Fibroblast of skin of right biceps (primary cell): ENCODE measurements around the gene RPRD1A.
A peak's percentile ranks its signal among the peaks of the same experiment; 100 is the strongest.
"Not testable (repeated sequence)": the region's sequence is repeated elsewhere in the genome, so short reads cannot be mapped to it uniquely, and the experiment has no call there.

ENCODE experiments used
- DNase-seq: peaks from one replicate; pipeline ENCODE4 v3.0.0-alpha.2; 2013

RPRD1A gene

DNA sequence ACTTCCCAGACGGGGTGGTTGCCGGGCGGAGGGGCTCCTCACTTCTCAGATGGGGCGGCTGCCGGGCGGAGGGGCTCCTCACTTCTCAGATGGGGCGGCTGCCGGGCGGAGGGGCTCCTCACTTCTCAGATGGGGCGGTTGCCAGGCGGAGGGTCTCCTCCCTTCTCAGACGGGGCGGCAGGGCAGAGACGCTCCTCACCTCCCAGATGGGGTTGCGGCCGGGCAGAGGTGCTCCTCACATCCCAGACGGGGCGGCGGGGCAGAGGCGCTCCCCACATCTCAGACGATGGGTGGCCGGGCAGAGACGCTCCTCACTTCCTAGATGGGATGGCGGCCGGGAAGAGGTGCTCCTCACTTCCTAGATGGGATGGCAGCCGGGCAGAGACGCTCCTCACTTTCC lies 10.4 kb upstream of the RPRD1A start:
- not testable (repeated sequence) for DNase-seq

DNA sequence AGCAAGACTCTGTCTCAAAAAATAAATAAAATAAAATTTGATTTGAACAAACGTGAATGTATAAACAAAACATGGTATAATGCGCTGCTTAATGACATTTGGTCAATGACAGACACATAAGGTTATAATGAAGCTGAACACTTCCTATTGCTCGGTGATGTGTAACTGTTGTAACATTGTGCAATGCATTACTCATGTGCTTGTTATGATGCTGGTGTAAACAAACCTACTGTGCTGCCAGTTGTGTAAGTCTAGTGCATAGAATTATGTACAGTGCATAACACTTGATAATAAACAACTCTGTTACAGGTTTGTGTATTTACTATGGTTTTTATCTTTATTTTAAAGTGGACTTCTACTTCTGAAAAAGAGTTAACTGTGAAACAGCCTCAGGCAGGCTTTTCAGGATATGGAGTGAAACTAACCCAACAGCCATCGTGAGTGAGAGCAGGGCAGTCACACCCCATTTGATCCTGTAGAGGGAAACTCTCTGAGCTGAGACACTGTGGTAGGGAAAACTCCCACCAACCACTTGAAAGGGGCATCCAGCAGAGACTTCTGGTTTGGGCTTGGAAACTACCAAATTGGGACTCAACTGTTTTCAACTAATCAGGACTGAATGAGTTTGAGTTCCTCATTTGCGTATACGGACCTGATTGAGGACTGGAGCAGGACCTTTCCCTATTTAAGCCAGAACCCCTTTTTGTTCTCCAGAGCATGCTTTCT lies 8.7 kb upstream of the RPRD1A start:
- DNase-seq: peak; percentile 54

DNA sequence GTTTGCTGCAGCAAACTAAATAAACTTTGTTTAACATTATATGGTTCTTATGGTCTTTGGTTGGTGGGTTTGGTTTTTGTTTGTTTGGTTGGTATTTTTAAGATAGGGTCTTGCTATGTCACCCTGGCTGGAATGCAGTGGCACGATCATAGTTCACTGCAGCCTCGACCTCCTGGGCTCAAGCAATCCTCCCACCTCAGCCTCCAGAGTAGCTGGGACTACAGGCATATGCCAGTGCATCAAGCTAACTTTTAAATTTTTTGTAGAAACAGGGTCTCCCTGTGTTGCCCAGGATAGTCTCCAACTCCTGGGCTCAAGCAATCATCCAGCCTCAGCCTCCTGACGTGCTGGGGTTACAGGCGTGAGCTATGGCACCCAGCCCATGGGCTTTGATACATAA lies 7.1 kb upstream of the RPRD1A start:
- DNase-seq: no peak

DNA sequence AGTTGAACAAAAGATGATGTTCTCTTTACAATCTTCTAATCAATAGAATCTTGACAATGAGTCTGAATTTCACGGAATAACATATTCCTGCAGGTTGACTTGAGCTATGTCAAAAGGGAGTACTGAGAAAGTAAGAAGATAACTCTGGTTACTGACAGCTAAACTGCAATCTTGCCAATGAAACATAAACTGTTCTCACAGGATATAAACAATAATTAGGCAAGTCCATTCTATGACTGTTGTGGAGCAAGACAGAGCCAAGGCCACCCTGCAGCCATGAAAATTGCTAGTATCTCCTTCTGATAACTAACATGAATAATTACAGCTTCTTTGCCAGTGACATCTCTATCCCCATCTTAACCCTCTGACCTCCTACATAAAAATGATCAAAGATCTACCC lies 6.3 kb upstream of the RPRD1A start:
- DNase-seq: no peak

DNA sequence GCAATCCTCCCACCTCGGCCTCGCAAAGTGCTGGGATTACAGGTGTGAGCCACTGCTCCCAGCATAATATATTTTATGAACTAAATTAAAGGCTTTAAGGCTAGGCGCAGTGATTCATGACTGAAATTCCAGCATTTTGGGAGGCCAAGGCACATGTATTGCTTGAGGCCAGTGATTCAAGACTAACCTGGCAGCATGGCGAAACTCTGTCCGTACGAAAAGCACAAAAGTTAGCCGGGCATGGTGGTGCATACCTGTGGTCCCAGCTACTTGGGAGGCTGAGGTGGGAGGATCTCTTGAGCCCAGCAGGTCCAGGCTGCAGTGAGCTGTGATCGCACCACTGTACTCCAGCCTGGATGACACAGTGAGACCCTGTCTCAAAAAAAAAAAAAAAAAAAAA lies 5.0 kb upstream of the RPRD1A start:
- DNase-seq: not testable (repeated sequence)

DNA sequence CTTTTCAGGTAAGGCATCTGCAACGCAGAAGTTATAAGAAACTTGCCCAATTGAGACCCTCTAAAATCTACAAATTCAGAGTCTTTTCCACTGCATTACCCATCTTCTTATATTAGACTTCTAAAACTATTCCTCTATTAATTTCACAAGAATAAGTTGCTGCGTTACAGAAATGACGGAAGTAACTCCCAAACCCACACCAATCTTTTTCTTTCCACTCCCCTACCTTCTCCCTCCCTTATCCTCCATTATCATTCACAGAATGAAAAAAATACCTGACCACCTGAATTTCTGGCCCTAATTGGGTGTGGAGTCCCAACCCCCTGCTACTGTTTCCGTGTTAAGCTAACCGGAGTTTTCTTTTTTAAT lies 689 bp downstream of the RPRD1A start:
- DNase-seq: no peak

DNA sequence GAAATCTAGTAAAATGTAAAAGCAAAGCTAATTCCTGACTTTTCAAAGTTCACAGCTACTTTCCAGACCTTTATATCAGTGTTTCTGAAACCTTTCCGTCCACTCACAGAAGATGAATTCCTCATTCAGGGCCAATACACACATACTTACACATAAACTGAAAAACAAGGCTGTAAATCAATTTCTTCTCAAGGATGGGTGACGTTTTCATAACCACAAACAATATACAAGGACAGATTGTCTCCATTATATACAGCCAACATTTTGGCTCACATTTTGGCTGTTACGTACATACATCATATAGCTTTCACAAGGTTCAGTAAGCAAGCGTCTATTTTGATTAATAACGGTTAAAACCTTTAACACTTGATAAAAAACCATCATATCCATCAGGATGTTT lies 1.4 kb downstream of the RPRD1A start:
- DNase-seq: peak; percentile 41

DNA sequence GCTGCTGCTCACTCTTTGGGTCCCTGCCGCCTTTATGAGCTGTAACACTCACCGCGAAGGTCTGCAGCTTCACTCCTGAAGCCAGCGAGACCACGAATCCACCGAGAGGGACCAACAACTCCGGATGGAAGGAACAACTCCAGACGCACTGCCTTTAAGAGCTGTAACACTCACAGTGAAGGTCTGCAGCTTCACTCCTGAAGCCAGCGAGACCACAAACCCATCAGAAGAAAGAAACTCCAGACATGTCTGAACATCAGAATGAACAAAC lies 2.6 kb downstream of the RPRD1A start:
- not testable (repeated sequence) for DNase-seq

DNA sequence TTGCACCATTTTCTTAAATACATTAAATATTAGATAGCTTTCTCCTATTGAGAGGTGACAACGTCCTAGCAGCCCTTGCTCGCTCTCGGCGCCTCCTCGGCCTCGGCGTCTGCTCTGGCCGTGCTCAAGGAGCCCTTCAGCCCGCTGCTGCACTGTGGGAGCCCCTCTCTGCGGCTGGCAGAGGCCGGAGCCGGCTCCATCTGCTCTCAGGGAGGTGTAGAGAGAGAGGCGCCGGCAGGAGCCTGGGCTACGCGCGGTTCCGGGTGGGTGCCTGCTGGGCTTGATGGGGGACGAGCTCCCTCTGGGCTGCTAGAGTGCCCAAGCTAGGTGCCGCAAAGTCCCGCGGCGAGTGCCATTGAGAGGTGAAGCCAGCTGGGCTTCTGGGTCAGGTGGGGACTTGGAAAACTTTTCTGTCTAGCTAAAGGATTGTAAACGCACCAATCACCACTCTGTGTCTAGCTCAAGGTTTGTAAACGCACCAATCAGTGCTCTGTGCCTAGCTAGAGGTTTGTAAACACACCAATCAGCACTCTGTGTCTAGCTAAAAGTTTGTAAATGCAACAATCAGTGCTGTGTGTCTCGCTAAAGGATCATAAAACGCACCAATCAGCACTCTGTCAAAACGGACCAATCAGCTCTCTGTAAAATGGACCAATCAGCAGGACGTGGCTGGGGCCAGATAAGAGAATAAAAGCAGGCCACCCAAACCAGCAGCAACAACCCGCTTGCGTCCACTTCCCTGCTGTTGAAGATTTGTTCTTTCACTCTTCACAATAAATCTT lies 3.1 kb downstream of the RPRD1A start:
- DNase-seq: no peak

DNA sequence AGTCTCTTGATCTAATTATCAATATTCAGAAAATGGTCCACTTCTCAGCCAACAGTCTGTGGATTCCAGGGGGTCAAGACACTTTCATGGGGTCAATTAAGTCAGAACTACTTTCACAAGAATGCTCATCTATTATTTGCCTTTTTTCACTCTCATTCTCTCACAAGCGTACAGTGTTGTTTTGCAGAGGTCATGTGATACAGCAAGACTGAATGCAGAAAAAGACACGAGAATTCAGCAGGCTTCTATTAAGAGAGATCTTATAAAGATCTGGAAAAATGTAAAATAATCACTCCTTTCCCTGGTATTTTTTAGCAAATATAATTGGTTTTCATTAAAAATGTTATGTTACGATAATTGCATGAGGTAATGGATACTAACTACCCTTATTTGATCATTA lies 8.7 kb downstream of the RPRD1A start:
- DNase-seq: no peak

DNA sequence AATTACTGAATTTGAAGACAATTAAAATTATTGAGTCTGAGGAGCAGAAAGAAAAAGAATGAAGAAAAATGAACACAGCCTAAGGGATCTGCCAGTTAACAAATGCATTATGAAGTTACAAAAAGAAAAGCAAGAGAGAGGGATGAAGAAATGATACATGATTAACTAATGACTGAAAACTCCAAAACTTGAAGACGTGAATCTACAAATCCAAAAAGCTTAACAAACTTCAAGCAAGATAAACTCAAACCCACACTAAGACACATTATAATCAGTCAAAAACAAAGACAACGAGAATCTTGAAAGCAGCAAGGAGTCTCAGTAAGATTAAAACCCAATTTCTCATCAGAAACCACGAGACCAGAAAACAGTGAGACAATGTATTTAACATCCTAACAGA lies 15.6 kb downstream of the RPRD1A start:
- DNase-seq: no peak

DNA sequence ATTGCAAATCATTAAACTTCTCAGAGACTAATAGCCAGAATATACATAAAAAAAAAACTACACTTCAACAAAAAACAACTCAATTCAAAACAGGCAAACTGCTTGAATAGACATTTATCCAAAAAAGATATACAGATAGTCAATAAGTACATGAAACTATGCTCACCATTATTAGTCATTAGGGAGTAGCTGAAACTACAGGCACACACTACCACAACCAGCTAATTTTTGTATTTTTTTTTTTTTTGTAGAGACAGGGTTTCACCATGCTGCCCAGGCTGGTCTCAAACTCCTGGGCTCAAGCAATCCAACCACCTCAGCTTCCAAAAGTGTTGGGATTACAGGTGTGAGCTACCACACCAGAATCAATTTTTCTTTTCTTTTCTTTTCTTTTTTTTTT lies 16.9 kb downstream of the RPRD1A start:
- DNase-seq: no peak

DNA sequence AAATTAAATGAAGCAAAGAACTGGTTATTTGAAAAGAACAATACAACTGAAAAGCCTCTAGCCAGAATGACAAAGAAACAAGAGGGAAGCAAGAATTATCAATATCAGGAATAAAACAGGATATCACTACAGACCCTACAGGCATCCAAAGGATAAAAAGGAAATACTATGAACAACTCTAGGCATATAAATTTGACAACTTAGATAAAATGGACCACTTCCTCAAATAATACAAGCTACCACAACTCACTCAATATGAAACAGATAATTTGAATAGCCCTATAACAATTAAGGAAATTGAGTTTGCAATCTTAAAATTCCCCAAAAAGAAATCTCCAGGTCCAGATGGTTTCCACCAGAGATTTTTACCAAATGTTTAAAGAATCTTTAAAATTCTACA lies 19.8 kb downstream of the RPRD1A start:
- DNase-seq: no peak

DNA sequence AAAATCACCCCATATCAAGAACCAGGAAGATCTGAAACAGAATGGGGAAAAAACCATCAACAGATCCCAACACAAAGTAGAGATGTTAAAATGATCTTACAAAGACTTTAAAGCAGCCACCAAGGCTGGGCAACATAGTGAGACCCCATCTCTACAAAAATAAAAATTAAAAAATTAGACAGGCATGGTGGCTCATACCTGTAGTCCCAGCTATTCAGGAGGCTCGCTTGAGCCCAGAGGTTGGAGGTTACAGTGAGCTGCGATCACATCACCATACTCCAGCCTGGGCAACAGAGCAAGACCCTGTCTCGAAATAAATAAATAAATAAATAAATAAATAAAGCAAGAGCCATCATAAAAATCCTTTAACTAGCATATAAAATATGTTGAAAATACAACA lies 20.5 kb downstream of the RPRD1A start:
- no peak for DNase-seq

DNA sequence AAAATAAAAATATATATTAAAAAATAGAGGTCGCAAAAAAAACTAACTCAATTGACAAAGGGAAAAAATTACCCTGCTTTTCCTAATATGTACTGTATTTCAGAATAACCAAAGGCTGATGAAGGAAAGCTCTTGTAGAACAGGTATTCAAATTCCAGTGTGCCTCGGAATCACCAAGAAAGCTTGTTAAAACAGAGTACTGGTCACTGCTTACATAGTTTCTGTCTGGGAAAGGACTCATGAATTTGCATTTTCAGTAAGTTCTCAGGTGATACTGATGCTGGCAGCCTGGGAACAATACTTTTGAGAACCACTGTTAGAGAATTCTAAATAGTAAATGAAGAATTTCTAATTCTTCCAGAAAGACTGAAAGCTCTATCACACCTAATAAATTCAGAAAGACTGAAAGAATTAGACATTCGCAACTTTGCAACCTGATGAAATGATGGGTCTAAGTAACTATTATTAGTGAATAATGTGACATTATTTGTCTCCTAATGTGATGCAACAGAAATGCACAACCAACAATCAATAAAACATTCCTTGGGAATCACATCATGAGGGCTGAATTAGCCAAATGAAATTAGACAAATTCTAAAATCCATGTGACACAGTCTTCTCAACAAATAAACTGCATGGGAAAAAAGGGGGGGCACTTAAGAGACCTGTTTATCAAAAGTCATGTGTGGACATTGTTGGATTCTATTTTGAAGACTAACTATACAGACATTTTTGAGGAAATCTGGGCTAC lies 21.9 kb downstream of the RPRD1A start:
- no peak for DNase-seq

DNA sequence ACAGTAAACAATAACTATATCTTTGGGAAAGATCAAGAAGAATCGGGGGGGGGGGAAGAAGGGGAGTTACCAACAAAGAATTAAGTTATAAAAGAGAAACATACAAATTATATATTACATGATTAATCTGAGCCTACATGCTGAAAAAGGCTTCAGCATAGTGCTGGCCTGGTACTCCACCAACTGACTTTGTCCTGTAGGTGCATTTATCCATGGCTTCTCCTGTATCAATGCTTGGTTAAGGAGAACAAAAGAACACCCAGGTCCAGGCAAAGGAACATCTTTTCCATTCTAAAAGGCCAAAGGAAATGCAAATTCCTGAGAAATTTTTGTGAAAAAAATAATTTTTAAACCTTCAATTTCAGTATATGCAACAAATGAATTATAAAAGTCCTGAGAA lies 24.2 kb downstream of the RPRD1A start:
- DNase-seq: no peak

DNA sequence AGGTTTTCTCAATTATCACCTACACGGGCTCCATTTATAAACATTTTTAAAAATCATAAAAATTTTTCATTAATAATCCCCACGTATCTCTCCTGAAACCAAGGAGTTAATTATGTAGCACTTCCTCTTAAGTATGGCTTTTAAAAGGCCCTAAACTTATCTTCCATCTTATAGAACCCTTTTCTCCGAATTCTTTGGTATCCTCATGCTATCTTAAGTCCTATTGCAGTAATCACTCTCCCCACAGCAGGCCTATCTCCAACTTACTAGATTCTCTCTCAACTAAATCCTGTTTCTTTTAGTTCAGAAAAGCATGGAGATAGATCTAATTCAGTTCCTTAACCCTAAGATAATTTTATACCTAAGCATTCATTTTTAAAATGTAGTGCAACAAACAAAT lies 26.2 kb downstream of the RPRD1A start:
- no peak for DNase-seq

DNA sequence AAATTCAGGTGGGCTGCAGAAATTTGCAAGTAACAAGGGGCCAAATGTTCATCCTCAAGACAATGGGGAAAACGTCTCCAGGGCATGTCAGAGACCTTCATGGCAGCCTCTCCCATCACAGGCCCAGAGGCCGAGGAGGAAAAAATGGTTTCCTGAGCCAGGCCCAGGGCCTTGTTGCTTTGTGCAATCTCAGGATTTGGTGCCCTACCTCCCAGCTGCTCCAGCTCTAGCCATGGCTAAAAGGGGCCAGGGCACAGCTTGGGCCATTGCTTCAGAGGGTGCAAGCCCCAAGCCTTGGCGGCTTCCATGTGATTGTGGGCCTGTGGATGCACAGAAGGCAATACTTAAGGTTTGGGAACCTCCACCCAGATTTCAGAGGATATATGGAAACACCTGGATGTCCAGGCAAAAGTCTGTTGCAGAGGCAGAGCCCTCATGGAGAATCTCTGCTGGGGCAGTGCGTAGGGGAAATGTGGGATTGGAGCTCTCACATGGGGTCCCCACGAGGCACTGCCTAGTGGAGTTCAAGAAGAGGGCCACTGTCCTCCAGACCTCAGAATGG lies 29.2 kb downstream of the RPRD1A start:
- DNase-seq: no peak

DNA sequence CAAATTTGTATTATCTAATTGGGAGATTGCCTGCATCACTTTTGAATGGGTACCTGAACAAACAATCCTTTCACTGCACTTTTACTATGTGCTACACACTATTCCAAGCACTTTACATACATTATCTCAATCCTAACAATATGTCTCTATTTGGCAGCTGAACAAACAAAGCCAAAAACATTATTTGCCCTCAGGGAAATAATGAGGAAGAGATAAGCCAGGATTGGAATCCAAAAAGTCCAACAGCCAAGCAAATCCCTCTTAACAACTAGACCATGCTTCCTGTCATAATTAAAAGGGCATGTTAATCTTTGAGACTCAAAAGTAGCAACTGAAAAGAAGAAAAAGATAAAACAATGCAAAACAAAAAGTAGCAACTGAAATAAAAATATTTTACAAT lies 32.1 kb downstream of the RPRD1A start:
- peak; percentile 36 for DNase-seq

DNA sequence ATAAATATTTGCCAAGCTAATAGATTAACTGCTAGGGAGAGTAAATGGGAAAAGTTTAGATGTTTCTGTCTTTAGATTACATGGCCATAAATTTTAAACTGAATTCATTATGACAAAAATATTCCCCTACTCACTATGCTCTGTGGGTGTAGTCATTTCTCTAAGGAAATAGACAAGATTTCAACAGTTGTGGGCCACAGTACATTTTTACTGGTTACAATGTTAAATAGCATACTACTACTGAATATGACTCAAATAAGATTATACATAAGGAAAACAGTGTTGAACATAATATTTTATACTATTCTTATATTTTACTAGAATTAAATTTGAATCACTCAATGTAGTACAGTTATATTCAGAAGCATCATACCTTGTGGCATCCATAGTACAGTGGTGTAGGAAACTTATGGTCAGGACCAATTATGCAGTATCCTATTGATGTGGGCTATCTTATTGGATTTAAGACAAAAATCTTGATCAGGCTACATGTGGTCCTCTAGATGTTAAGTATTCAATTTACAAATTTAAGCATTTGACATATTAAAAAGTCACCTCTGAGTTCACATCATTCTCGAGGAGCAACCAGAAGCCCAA lies 33.0 kb downstream of the RPRD1A start:
- no peak for DNase-seq

DNA sequence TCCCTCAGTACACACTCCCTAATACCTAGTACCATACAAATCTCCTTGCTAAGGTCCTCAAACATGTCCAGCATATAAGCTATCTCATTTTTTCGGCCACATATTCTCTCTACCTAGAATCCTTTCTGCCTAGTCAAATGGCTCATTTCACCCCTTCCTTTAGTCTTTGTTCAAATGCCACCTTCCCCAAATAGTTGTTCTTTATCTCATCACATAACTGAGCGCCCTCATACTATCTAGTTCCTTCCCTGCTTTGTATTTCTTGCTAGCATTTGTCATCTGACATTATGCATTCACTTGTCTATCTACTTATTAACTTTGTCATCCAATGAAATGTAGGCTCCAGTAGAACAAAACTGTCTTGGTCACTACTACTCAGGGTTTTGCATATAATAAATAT lies 35.5 kb downstream of the RPRD1A start:
- no peak for DNase-seq

DNA sequence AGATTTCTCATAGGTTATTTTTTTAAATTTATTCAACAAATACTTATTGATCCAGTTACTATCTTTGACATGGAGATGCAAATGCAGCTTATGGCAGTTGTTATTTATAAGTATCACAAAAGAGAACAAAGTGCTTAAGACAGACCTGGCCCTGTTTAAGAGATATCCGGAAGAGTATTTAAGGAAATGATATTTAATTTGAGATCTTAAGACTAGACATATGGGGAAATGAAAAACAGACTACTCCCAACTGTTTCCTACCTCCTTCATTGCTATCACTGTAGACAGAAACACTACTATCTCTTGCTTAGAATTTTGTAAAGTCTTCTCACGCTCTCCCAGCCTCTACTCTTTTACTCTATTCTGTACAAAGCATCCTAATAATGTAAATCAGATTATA lies 36.0 kb downstream of the RPRD1A start:
- DNase-seq: no peak

DNA sequence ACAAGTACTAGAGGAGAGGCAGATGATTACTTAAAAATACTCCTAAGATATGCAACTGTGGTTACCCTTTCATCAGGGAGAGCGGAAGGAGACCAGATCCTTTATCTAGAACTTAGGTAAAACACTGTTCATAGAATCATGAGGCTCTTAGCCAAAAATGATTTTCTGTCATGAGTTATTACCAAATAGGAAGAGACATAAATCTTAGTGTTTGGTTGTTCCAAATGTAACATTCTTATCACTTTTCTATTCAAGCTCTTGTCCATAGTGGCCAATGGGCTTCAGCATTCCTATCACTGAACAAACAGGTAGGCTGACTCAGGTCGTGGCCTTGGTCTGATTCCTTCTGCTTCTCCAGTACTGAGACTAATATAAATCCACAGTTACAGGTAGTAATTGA lies 38.5 kb downstream of the RPRD1A start:
- no peak for DNase-seq

DNA sequence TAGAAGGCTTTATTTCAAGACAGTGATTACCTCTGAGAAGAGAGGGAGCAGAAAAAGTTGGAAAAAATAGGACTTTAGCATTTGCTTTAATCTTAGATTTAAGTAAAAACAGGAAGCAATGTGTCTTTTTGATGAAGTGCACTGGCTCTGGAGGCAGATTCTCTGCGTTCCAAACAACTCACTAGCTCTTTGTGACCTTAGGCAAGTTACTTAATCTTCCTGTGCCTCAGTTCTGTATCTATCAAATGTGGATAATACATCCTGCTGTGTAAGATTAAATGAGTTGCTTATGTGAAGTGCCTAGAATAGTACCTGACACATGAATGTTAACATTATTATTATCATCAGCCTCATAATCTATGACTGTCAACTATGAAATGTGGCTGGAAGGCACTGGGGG lies 42.3 kb downstream of the RPRD1A start:
- DNase-seq: peak; percentile 40
